ENCODE data around the gene NDUFA8.
A peak's percentile ranks its signal among the peaks of the same experiment; 100 is the strongest.

Gene NDUFA8

GRCh38 chr9:122106576-122106975 lies 53.0 kb downstream of the NDUFA8 start:
- Mint-ChIP-seq H3K9me3 (peaks cover 8% of the 10 kb centered on the region), H3K27me3 (ENCODE audit: low read depth) (peaks cover 12% of the 10 kb centered on the region), H3K27ac (no peak overlapping the region), H3K36me3 (ENCODE audit: low read depth) (no peaks in the 10 kb centered on the region), H3K4me3 (no peak overlapping the region), H3K4me1 (no peaks in the 10 kb centered on the region)
- TF ChIP-seq CTCF (IDR thresholded peaks at IDR 0.05; ENCODE audit: unreplicated experiment in 3 of 3): no peak

- peaks cover 5% of the 10 kb centered on the region for H3K4me1 Mint-ChIP-seq
- H3K4me3 Mint-ChIP-seq: no peak overlapping the region
- H3K27me3 Mint-ChIP-seq (ENCODE audit: low read depth): peaks cover 22% of the 10 kb centered on the region
- no peak overlapping the region for H3K27ac Mint-ChIP-seq
- peaks cover 8% of the 10 kb centered on the region for H3K9me3 Mint-ChIP-seq
- TF ChIP-seq CTCF (IDR thresholded peaks at IDR 0.05; ENCODE audit: unreplicated experiment in 3 of 3): no peak
- H3K36me3 Mint-ChIP-seq (ENCODE audit: low read depth): no peaks in the 10 kb centered on the region
These were observed 55.6 kb downstream of the NDUFA8 start for GRCh38 chr9:122103985-122104384.

- Mint-ChIP-seq H3K36me3 (ENCODE audit: low read depth) (no peaks in the 10 kb centered on the region), H3K27me3 (ENCODE audit: low read depth) (peaks cover 14% of the 10 kb centered on the region), H3K4me3 (no peak overlapping the region), H3K27ac (no peak overlapping the region), H3K9me3 (peaks cover 8% of the 10 kb centered on the region), H3K4me1 (peaks cover 10% of the 10 kb centered on the region)
- no peak for TF ChIP-seq CTCF (IDR thresholded peaks at IDR 0.05; ENCODE audit: unreplicated experiment in 3 of 3)
These were observed 57.4 kb downstream of the NDUFA8 start for GRCh38 chr9:122102156-122102555.

- TF ChIP-seq CTCF (IDR thresholded peaks at IDR 0.05; ENCODE audit: unreplicated experiment in 3 of 3): no peak
- Mint-ChIP-seq H3K9me3 (peaks cover 8% of the 10 kb centered on the region), H3K4me3 (no peak overlapping the region), H3K27me3 (ENCODE audit: low read depth) (peaks cover 20% of the 10 kb centered on the region), H3K27ac (no peak overlapping the region), H3K4me1 (peaks cover 10% of the 10 kb centered on the region), H3K36me3 (ENCODE audit: low read depth) (no peaks in the 10 kb centered on the region)
These were observed 58.8 kb downstream of the NDUFA8 start for GRCh38 chr9:122100756-122101155.

- Mint-ChIP-seq H3K27ac (no peak overlapping the region), H3K4me1 (peaks cover 16% of the 10 kb centered on the region), H3K4me3 (peak overlapping the region in 1 of 3 experiments; percentile 36), H3K9me3 (peaks cover 7% of the 10 kb centered on the region), H3K27me3 (ENCODE audit: low read depth) (peaks cover 30% of the 10 kb centered on the region), H3K36me3 (ENCODE audit: low read depth) (no peaks in the 10 kb centered on the region)
- peak; percentile 78 to 90 (median 85) for TF ChIP-seq CTCF (IDR thresholded peaks at IDR 0.05; ENCODE audit: unreplicated experiment in 3 of 3)
These were observed 60.2 kb downstream of the NDUFA8 start for GRCh38 chr9:122099271-122099869.

GRCh38 chr9:122097679-122098315 lies 61.8 kb downstream of the NDUFA8 start:
- Mint-ChIP-seq H3K27me3 (ENCODE audit: low read depth) (peaks cover 33% of the 10 kb centered on the region), H3K4me1 (peaks cover 16% of the 10 kb centered on the region), H3K27ac (no peak overlapping the region), H3K36me3 (ENCODE audit: low read depth) (no peaks in the 10 kb centered on the region), H3K4me3 (no peak overlapping the region), H3K9me3 (no peaks in the 10 kb centered on the region)
- no peak for TF ChIP-seq CTCF (IDR thresholded peaks at IDR 0.05; ENCODE audit: unreplicated experiment in 3 of 3)

Data from nephron (organoid).